Ovary (tissue), 9 donors: Measurements from ENCODE around the gene ZNF76. TPM values are rescaled to one million over a fixed set of nuclear protein-coding genes. Genes with fewer than 3 reads are reported as not detected.
"Not testable (repeated sequence)": the region's sequence is repeated elsewhere in the genome, so short reads cannot be mapped to it uniquely, and the experiment has no call there.

Experiments used
- DNase-seq, 5 donors: peaks; one replicate each; pipeline ENCODE4 v3.0.0-alpha.2; 2019 to 2020
- H3K27ac ChIP-seq, 2 donors: fragments of 200-600 bp; one replicate each; pipeline versions ENCODE4 v1.5.1 to v1.8.0; 2019 to 2022
- H3K27me3 ChIP-seq: fragments of 200-600 bp; one replicate; pipeline ENCODE4 v1.8.0; 2022
- H3K36me3 ChIP-seq: fragments of 200-600 bp; sonication (generic); one replicate; pipeline ENCODE4 v1.5.1; 2019
- H3K4me1 ChIP-seq: one replicate; pipeline ENCODE4 v1.8.1; 2013; ENCODE audit warnings: mild to moderate bottlenecking, moderate library complexity; ENCODE audit not compliant: insufficient read depth
- H3K4me3 ChIP-seq: fragments of 200-600 bp; sonication (generic); one replicate; pipeline ENCODE4 v1.5.1; 2017
- H3K9me3 ChIP-seq, 2 donors: fragments of 200-600 bp in 1 of 2; sonication (generic) in 1 of 2; one replicate each; pipeline versions ENCODE4 v1.5.1 to v1.8.1; 2013 to 2019; ENCODE audit warnings: mild to moderate bottlenecking in 1 of 2, moderate library complexity in 1 of 2
- EP300 ChIP-seq: sonication (generic); formaldehyde crosslinking; IDR thresholded peaks from one replicate; pipeline ENCODE4 v1.6.1; 2017; ENCODE audit warnings: antibody characterized with exemption
- POLR2A ChIP-seq: fragments of 450-650 bp; IDR thresholded peaks from one replicate; pipeline ENCODE4 v1.6.1; 2017; ENCODE audit warnings: antibody characterized with exemption, mild to moderate bottlenecking, moderate library complexity
- WGBS, 3 donors: extraction: QIAGEN DNeasy Blood & Tissue Kit in 1 of 3; methylation state at CpG; one replicate each; pipeline versions ENCODE4 v1.1.5 to v1.1.7; 2013 to 2017; 5-methylcytosine and 5-hydroxymethylcytosine counted together
- intact Hi-C, 4 donors: fragments of 100-400 bp; cut with DNase I; formaldehyde crosslinking; loops; one replicate each; pipeline versions ENCODE4 v1.11.0 to v1.15.1; 2022 to 2023
- polyA plus RNA-seq, 2 donors: library from polyadenylated mRNA; stranded (reverse); fragments of 200-250 nt in 1 of 2; fragments of 350-450 nt in 1 of 2; fragmentation: Illumina TruSeq in 1 of 2; extraction: RNeasy Lipid Tissue Mini Kit (QIAGEN cat#74804) in 1 of 2; gene quantifications; one replicate each; pipeline ENCODE4 v1.2.3, GENCODE V29; 2013 to 2014
- total RNA-seq, 7 donors: library from RNA; depleted of rRNA in 2 of 7; stranded (reverse); fragments of >200 nt in 2 of 7; fragmentation: NEBNext Ultra II Directional in 3 of 7; extraction: Animal tissue kit (Norgen Biotek cat#: 25700) in 3 of 7; gene quantifications; one replicate each; pipeline versions ENCODE4 v1.1.0 to v1.2.4, GENCODE V29; 2016 to 2023
- TF ChIP-seq, protein P1 (sequence below), 3 donors: fragments of 450-650 bp in 2 of 3; fragments of 200-600 bp in 1 of 3; IDR thresholded peaks; one replicate each; pipeline versions ENCODE4 v1.5.1 to v1.8.0; 2016 to 2022; ENCODE audit warnings: antibody characterized with exemption in 3 of 3, mild to moderate bottlenecking in 1 of 3
- donor health status: DM: no; HTN: no; CAD: no; lungs with moderate emphysema.
- donor health status: DM: no; HTN: no; CAD: no.
- donor health status: Bipolar disorder and iron deficiency.
- donor health status: DM: yes; HTN: yes; CAD: no.
- donor health status: DM: no; HTN: no; CAD: no.
- donor health status: DM: yes; HTN: yes; CAD: no.

Gene ZNF76
- total and polyA plus RNA-seq, 9 donors: 17.0 to 55.0 (median 42.8) TPM

DNA sequence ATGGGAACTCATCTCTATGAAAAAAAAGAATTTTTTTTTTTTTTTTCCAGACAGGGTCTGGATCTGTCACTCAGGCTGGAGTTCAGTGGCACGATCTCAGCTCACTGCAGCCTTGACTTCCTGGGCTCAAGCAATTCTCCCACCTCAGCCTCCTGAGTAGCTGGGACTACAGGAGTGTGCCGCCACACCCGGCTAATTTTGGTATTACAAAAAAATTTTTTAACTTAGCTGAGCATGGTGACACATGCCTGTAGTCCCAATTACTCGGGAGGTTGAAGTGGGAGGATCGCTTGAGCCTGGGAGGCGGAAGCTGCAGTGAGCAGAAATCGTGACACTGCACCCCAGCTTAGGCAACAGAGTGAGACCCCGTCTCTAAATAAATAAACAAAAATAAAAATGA is 45.6 kb downstream of the ZNF76 start:
- Histone ChIP-seq H3K4me1 (no peaks in the 10 kb centered on the region), H3K36me3 (no peaks in the 10 kb centered on the region), H3K27me3 (no peaks in the 10 kb centered on the region), H3K4me3 (no peak overlapping the region), H3K9me3 (no peaks in the 10 kb centered on the region), H3K27ac (no peak overlapping the region)
- TF ChIP-seq EP300 (no peak), POLR2A (no peak)
- TF ChIP-seq, protein P1, sequence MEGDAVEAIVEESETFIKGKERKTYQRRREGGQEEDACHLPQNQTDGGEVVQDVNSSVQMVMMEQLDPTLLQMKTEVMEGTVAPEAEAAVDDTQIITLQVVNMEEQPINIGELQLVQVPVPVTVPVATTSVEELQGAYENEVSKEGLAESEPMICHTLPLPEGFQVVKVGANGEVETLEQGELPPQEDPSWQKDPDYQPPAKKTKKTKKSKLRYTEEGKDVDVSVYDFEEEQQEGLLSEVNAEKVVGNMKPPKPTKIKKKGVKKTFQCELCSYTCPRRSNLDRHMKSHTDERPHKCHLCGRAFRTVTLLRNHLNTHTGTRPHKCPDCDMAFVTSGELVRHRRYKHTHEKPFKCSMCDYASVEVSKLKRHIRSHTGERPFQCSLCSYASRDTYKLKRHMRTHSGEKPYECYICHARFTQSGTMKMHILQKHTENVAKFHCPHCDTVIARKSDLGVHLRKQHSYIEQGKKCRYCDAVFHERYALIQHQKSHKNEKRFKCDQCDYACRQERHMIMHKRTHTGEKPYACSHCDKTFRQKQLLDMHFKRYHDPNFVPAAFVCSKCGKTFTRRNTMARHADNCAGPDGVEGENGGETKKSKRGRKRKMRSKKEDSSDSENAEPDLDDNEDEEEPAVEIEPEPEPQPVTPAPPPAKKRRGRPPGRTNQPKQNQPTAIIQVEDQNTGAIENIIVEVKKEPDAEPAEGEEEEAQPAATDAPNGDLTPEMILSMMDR (IDR thresholded peaks at IDR 0.05): no peak
- 86 to 89% (median 88%) methylated on average over 8 of the region's 8 CpGs for WGBS, 3 donors
- intact Hi-C loops: no loop called here
- DNase-seq: no peak

DNA sequence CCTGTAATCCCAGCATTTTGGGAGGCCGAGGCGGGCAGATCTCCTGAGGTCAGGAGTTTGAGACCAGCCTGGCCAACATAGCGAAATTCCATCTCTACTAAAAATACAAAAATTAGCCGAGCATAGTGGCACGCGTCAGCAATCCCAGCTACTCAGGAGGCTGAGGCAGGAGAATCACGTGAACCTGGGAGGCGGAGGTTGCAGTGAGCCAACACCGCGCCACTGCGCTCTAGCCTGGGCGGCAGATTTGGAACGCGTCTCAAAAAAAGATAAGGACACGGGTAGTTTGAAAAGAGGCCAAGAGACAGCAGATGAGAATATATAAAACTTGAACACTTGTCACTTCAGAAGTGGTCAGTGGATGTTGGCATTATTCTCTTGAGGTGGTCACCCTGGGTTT is 47.6 kb downstream of the ZNF76 start:
- DNase-seq, H3K4me3 ChIP-seq, H3K4me1 ChIP-seq, H3K27me3 ChIP-seq, H3K9me3 ChIP-seq, H3K27ac ChIP-seq, H3K36me3 ChIP-seq, intact Hi-C loops: not testable (repeated sequence)
- WGBS, 3 donors: 66 to 81% (median 69%) methylated on average over 15 of the region's 15 CpGs

GRCh38 chr6:35308543-35308942 is 49.0 kb downstream of the ZNF76 start:
- H3K4me1 ChIP-seq, H3K27me3 ChIP-seq, H3K4me3 ChIP-seq, H3K27ac ChIP-seq, H3K9me3 ChIP-seq, intact Hi-C loops, DNase-seq, H3K36me3 ChIP-seq: not testable (repeated sequence)
- WGBS, 3 donors: 90 to 95% (median 92%) methylated on average over 2 of the region's 2 CpGs

GRCh38 chr6:35309611-35310264 is 50.2 kb downstream of the ZNF76 start:
- no peak for DNase-seq
- no peaks in the 10 kb centered on the region for H3K4me1 ChIP-seq
- no peaks in the 10 kb centered on the region for H3K27me3 ChIP-seq
- H3K27ac ChIP-seq: no peak overlapping the region
- TF ChIP-seq, protein P1 (IDR thresholded peaks at IDR 0.05): no peak
- TF ChIP-seq POLR2A (no peak), EP300 (no peak)
- H3K9me3 ChIP-seq: no peaks in the 10 kb centered on the region
- no peaks in the 10 kb centered on the region for H3K36me3 ChIP-seq
- H3K4me3 ChIP-seq: no peak overlapping the region
- WGBS, 3 donors: 82 to 88% (median 86%) methylated on average over 9 of the region's 9 CpGs
- intact Hi-C loops: no loop called here

GRCh38 chr6:35310265-35310831 is 50.8 kb downstream of the ZNF76 start:
- WGBS, 3 donors: 80 to 93% (median 87%) methylated on average over 6 of the region's 6 CpGs
- H3K4me3 ChIP-seq: no peak overlapping the region
- H3K36me3 ChIP-seq: no peaks in the 10 kb centered on the region
- H3K4me1 ChIP-seq: no peaks in the 10 kb centered on the region
- intact Hi-C loops: no loop called here
- H3K27me3 ChIP-seq: no peaks in the 10 kb centered on the region
- TF ChIP-seq POLR2A (no peak), EP300 (no peak)
- TF ChIP-seq, protein P1 (IDR thresholded peaks at IDR 0.05): no peak
- no peak for DNase-seq
- H3K27ac ChIP-seq: no peak overlapping the region
- no peaks in the 10 kb centered on the region for H3K9me3 ChIP-seq
